CD4-positive, alpha-beta T cell treated with Interferon alpha-2 for 1 hour (primary cell): ENCODE results near the gene BRS3.

ENCODE experiments used
- DNase-seq, 2 donors: peaks; one replicate each; pipeline ENCODE4 v3.0.0-alpha.2; 2020 to 2022

BRS3 gene

DNA sequence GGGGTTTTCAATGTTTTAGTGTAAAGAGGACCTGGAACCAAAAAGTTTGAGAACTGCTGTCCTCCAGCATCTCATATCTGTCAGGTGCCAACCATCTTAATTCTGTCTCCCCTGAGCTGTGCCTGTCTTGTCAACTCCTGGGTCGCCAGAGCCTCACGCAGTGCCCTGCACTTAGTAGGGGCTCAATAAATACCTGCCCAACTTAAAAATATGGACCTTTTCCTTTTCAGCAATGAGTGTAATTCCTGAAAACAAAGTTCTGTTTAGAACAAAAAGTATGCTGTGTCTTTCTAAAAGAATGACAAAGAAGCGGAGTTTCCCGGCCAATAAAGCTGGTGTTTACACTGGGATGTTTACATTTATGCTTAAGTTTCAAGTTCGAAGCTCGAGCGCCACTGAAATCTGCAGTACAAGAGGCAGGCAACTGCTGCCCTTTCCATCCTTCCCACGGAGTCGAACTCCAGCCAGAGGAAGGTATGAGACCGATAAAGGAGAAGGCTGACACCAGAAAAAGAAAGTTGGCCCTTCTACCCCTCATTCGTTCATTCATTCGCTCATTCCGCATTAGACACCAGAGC lies 8.5 kb downstream of the BRS3 start:
- DNase-seq, result no peak

GRCh38 chrX:136496764-136497555 lies 9.2 kb downstream of the BRS3 start:
- DNase-seq, result peak; percentile 89 to 91

- DNase-seq, result no peak
Measured at GRCh38 chrX:136497556-136498052, 9.9 kb downstream of the BRS3 start, which contains the start of gene HTATSF1. Gene HTATSF1 (plus strand): TSS chrX:136497592. CDS start chrX:136497685, 93 bp downstream.

GRCh38 chrX:136519069-136519468 lies 31.3 kb downstream of the BRS3 start:
- DNase-seq, result no peak

- DNase-seq, result no peak
Measured at GRCh38 chrX:136523770-136524169, 36.0 kb downstream of the BRS3 start.

DNA sequence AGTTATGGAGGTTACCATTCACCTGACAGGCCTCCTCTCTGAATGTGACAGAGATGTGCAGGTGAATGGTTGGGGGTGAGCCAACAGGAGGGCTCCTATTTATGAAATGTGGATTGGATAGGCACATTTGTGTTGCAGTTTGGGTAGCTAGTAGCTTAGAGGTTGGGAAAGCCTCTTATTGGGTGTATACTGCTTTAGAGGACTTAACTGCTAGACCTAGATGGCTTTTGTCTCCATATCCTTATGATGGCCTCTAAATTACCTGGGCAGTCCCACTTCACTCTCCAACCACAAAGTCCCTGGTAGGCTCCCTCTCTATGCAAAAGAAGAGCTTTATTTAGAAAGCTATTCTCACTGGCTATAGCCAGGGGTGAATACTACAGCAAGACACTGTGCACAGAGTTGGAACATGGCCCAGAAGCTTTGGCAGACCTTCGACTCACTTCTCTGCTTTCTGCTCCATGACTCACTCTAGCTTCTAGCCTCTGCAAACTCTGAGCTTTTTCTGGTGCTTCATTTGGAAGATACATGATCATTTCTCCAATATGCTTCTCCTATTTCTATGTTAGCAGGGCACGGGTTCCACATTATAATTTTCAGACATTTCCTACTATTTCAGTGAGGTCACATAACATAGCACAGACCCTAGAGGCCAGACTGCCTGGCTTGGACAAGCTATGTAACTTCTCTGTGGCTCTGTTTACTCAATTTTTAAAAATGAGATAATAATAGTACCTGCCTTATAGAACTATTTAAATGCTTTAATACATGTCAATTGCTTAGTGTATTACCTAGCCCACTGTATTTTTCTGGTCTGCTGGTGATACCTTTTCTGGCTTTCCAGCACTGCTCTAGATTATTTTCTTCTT lies 38.2 kb downstream of the BRS3 start:
- DNase-seq, result no peak

- no peak for DNase-seq
Measured at GRCh38 chrX:136528645-136529315, 41.0 kb downstream of the BRS3 start.

DNA sequence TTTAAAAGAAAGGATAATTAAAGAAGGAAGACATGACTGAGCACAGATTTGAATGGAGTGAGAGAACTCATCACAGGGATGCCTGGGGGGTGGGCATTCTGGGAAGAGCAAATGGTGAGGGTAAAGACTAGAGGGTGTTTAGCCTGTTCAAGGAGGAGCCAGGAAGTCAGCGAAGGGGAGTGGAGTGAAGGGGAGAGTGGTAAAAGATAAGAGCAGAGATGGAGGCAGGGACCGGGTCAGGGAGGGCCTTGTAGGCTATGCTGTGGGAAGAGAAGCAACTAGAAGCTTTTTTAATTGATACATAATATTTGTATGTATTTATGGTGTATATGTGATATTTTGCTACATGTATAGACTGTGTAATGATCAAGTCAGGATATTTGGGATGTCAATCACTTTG lies 42.0 kb downstream of the BRS3 start:
- no peak for DNase-seq

DNA sequence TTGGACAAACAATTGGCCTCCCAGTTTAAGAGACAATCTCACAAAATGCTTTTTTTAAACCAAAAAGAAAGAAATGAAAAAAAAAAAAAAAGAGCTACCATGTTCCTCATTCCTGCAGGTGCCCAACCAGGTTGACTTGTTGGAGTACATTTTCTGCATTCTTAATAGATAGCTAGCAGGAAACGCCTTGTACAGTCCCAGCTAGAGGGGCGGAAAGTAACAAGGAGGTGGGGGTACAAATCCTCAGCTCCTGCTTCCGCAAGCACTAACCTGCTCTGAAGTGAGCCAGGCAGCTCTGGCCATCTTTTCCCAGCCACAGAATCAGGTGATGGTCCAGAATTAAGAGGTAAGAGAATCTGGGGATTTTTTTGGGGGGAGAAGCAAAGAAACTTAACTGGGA lies 44.2 kb downstream of the BRS3 start, which contains the start of gene VGLL1:
Gene VGLL1 (plus strand): TSS at position 265 of the 400 bp plus-strand sequence. CDS start 3,806 bp downstream, outside the sequence.
- DNase-seq, result no peak

- no peak for DNase-seq
Measured at GRCh38 chrX:136534131-136534530, 46.4 kb downstream of the BRS3 start.

DNA sequence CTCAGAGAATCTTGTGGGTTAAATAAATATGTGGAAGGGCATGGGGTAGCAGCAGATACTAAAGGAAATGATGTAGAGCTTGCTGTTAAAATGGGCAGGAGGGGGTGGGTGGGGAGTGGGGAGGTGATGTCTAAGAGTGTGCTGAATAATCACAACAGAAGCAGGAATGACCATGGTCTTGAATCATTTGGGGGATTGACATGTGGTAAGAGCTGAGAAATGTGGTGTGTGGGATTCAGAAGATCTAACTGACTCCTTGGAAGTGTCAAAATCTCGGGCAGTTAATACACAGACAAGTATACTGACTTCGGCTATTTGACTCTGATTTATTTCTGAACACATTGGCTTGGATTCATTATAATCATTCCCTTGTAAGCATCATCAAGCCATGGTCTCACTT lies 51.1 kb downstream of the BRS3 start:
- DNase-seq, result no peak

DNA sequence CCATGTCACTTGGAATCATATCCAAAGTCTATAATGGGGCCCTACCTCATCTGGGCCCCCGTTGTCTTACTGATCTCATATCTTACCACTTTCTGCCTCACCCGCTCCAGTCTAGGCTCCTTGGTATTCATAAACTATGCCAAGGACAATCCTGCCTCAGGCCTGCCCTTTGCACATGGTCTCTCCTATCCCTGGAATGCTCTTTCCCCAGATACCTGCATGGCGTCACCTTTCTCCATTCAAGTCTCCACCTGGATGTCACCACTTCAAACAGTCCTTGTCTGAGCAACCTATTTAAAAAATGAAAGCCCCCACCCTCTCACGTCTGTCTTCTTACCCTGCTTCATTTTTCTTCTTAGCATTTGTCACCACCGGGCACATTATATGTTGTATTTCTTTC lies 52.5 kb downstream of the BRS3 start:
- DNase-seq, result no peak

GRCh38 chrX:136541294-136541693 lies 53.5 kb downstream of the BRS3 start:
- no peak for DNase-seq

DNA sequence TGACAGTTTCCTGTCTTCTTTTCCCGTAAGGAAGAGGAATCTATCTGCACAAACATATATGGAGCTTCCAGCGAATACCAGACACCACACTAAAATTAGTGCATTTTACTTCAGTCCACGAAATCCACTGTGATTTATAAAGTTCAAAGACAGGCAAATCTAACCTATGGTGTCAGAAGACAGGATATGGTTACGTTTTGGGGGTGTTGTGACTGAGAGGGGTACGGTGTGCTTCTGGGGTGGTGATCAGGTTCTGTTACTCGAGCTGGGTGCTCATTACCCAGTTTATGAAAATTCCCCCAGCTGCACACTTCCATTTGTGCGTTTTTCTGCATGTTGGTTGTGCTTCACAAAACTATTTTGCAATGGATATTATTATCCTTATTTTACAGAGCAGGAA lies 54.5 kb downstream of the BRS3 start:
- DNase-seq, result no peak
